ENCODE data around the gene MTPN. TPM values are rescaled to one million over a fixed set of nuclear protein-coding genes. Genes with fewer than 3 reads are reported as not detected.

The MTPN gene
- total and polyA plus RNA-seq, 2 donors (not counting 1 experiment from before 2014, with no cell fraction given) = 158 to 215 TPM

GRCh38 chr7:136020556-136020955 lies 43.4 kb upstream of the MTPN start:
- no peak overlapping the region for H3K4me3 ChIP-seq (replicated peaks in 1 of 4; ENCODE audit: control extremely low read depth in 1 of 4, insufficient read depth in 1 of 4, low read depth in 3 of 4, low read length in 4 of 4)
- no peak overlapping the region for H3K9ac ChIP-seq (ENCODE audit: insufficient read depth, low read length)
- H3K36me3 ChIP-seq (ENCODE audit: control insufficient read depth, insufficient read depth, low read length) = no peaks in the 10 kb centered on the region
- no peaks in the 10 kb centered on the region for H3K79me2 ChIP-seq (ENCODE audit: control insufficient read depth, insufficient read depth, low read length)
- H3K27ac ChIP-seq (ENCODE audit: insufficient read depth, low read length) = no peak overlapping the region
- H3K27me3 ChIP-seq (ENCODE audit: control insufficient read depth, insufficient read depth, low read length) = no peaks in the 10 kb centered on the region
- H3K4me1 ChIP-seq (ENCODE audit: control insufficient read depth, extremely low read depth, insufficient read depth, low read length) = no peaks in the 10 kb centered on the region
- TF ChIP-seq EZH2 (IDR thresholded peaks at IDR 0.05; ENCODE audit: low read length, missing control alignments) (no peak), CTCF (conservative IDR thresholded peaks at IDR 0.05 in 1 of 2, IDR thresholded peaks at IDR 0.05 in 1 of 2; ENCODE audit: low read depth in 1 of 2, low read length in 2 of 2) (no peak)
- no peak overlapping the region for H3K4me2 ChIP-seq (ENCODE audit: extremely low read depth, insufficient read depth, low read length)
- no peaks in the 10 kb centered on the region for H4K20me1 ChIP-seq (ENCODE audit: control insufficient read depth, extremely low read depth, insufficient read depth, low read length)
- no peak overlapping the region for H2AFZ ChIP-seq (ENCODE audit: low read length)
- DNase-seq (ENCODE audit: low read depth in 2 of 2) = no peak
- H3K9me3 ChIP-seq (ENCODE audit: control insufficient read depth, insufficient read depth, low read depth, low read length) = no peaks in the 10 kb centered on the region

GRCh38 chr7:136018104-136018503 lies 40.9 kb upstream of the MTPN start:
- Histone ChIP-seq H3K4me1 (ENCODE audit: control insufficient read depth, extremely low read depth, insufficient read depth, low read length) (no peaks in the 10 kb centered on the region), H3K79me2 (ENCODE audit: control insufficient read depth, insufficient read depth, low read length) (no peaks in the 10 kb centered on the region), H4K20me1 (ENCODE audit: control insufficient read depth, extremely low read depth, insufficient read depth, low read length) (no peaks in the 10 kb centered on the region), H3K9me3 (ENCODE audit: control insufficient read depth, insufficient read depth, low read depth, low read length) (no peaks in the 10 kb centered on the region), H3K9ac (ENCODE audit: insufficient read depth, low read length) (no peak overlapping the region), H2AFZ (ENCODE audit: low read length) (no peak overlapping the region), H3K4me3 (replicated peaks in 1 of 4; ENCODE audit: control extremely low read depth in 1 of 4, insufficient read depth in 1 of 4, low read depth in 3 of 4, low read length in 4 of 4) (no peak overlapping the region), H3K27ac (ENCODE audit: insufficient read depth, low read length) (no peak overlapping the region), H3K36me3 (ENCODE audit: control insufficient read depth, insufficient read depth, low read length) (no peaks in the 10 kb centered on the region), H3K27me3 (ENCODE audit: control insufficient read depth, insufficient read depth, low read length) (no peaks in the 10 kb centered on the region), H3K4me2 (ENCODE audit: extremely low read depth, insufficient read depth, low read length) (no peak overlapping the region)
- TF ChIP-seq CTCF (conservative IDR thresholded peaks at IDR 0.05 in 1 of 2, IDR thresholded peaks at IDR 0.05 in 1 of 2; ENCODE audit: low read depth in 1 of 2, low read length in 2 of 2) = no peak
- TF ChIP-seq EZH2 (IDR thresholded peaks at IDR 0.05; ENCODE audit: low read length, missing control alignments) = no peak
- peak; percentile 9 to 35 for DNase-seq (ENCODE audit: low read depth in 2 of 2)

GRCh38 chr7:136016649-136017395 lies 39.7 kb upstream of the MTPN start:
- Histone ChIP-seq H3K9me3 (ENCODE audit: control insufficient read depth, insufficient read depth, low read depth, low read length) (no peaks in the 10 kb centered on the region), H3K79me2 (ENCODE audit: control insufficient read depth, insufficient read depth, low read length) (no peaks in the 10 kb centered on the region), H4K20me1 (ENCODE audit: control insufficient read depth, extremely low read depth, insufficient read depth, low read length) (no peaks in the 10 kb centered on the region), H3K27ac (ENCODE audit: insufficient read depth, low read length) (no peak overlapping the region), H3K27me3 (ENCODE audit: control insufficient read depth, insufficient read depth, low read length) (no peaks in the 10 kb centered on the region), H3K4me3 (replicated peaks in 1 of 4; ENCODE audit: control extremely low read depth in 1 of 4, insufficient read depth in 1 of 4, low read depth in 3 of 4, low read length in 4 of 4) (no peak overlapping the region), H2AFZ (ENCODE audit: low read length) (no peak overlapping the region), H3K36me3 (ENCODE audit: control insufficient read depth, insufficient read depth, low read length) (no peaks in the 10 kb centered on the region), H3K4me2 (ENCODE audit: extremely low read depth, insufficient read depth, low read length) (no peak overlapping the region), H3K9ac (ENCODE audit: insufficient read depth, low read length) (no peak overlapping the region), H3K4me1 (ENCODE audit: control insufficient read depth, extremely low read depth, insufficient read depth, low read length) (no peaks in the 10 kb centered on the region)
- DNase-seq (ENCODE audit: low read depth in 2 of 2) = no peak
- TF ChIP-seq CTCF (conservative IDR thresholded peaks at IDR 0.05 in 1 of 2, IDR thresholded peaks at IDR 0.05 in 1 of 2; ENCODE audit: low read depth in 1 of 2, low read length in 2 of 2) = no peak
- TF ChIP-seq EZH2 (IDR thresholded peaks at IDR 0.05; ENCODE audit: low read length, missing control alignments) = no peak

Measured in fibroblast of lung (primary cell).